Measurements from ENCODE around the gene DAGLA.

DNA sequence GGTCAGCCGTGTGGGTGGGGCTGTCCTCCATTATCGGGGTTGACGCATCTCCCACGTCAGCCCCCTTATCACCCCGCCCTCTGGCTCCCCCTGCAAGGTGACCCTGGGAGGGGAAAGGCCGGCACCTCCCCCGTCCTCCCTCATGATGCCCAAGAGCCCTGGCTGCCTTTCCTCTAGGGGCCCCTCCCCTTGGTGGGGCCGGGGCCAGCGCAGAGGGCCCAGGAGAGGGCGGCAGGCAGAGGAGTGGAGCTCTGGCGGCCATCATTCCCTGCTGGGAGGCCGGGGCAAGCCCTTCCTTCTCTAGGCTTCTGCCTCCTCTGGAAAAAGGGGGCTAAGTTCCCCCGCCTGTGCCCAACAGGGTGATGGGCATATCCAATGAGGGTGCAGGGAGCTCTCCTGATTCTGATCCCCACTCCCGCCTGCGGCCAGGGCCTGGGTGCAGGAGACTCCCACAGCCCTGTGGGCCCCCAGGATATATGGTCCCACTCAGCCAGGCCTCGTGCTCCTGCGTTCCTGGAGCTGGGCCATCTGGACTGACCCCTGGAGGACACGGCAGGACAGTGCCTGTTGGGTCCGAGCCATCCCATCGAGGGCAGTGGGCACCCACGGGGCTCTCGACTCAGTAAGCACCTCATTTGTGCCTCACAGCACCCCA, 84.5 kb downstream of the DAGLA start:
- no peak for TF ChIP-seq POLR2A (IDR thresholded peaks at IDR 0.05; ENCODE audit: low read depth)
- TF ChIP-seq, protein P1, sequence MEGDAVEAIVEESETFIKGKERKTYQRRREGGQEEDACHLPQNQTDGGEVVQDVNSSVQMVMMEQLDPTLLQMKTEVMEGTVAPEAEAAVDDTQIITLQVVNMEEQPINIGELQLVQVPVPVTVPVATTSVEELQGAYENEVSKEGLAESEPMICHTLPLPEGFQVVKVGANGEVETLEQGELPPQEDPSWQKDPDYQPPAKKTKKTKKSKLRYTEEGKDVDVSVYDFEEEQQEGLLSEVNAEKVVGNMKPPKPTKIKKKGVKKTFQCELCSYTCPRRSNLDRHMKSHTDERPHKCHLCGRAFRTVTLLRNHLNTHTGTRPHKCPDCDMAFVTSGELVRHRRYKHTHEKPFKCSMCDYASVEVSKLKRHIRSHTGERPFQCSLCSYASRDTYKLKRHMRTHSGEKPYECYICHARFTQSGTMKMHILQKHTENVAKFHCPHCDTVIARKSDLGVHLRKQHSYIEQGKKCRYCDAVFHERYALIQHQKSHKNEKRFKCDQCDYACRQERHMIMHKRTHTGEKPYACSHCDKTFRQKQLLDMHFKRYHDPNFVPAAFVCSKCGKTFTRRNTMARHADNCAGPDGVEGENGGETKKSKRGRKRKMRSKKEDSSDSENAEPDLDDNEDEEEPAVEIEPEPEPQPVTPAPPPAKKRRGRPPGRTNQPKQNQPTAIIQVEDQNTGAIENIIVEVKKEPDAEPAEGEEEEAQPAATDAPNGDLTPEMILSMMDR (IDR thresholded peaks at IDR 0.05) = no peak
